K562 (cell line): ENCODE results near the gene SLX4IP. TPM values are rescaled to one million over a fixed set of nuclear protein-coding genes. Genes with fewer than 3 reads are reported as not detected.
A peak's percentile ranks its signal among the peaks of the same experiment; 100 is the strongest.

Experiments used
- ATAC-seq: fragments of 200-7000 bp; cut with Tn5 transposase; 3 replicates; pipeline ENCODE4 v1.9.1; 2020; ENCODE audit warnings: moderate library complexity
- BruUV-seq: library from RNA; stranded (reverse); fragments of 400-500 nt; replicated peaks from 2 replicates; lab custom pipeline; 2021; lab: Mats Ljungman, UMichigan
- CTCF ChIA-PET: fragments of 300-600 bp; formaldehyde crosslinking; extraction: SDS; loops from one replicate; lab custom pipeline; 2021; ENCODE audit warnings: low intra/inter-chr PET ratio; lab: Yijun Ruan, JAX
- POLR2A ChIA-PET: fragments of 300-600, 350-650 bp; sonication (Branson Sonifier 250); formaldehyde crosslinking; extraction: SDS; loops from one replicate; lab custom pipeline; 2021; ENCODE audit warnings: antibody characterized with exemption, inconsistent platforms; lab: Yijun Ruan, JAX
- DNase-seq, 4 experiments: peaks; one replicate each; pipeline versions ENCODE4 v3.0.0 to v3.0.0-alpha.2; 2011 to 2018; ENCODE audit warnings: low spot score in 3 of 4, mixed read lengths in 3 of 4; ENCODE audit errors: extremely low read depth in 1 of 4
- FAIRE-seq: peaks from 2 replicates; lab custom pipeline; 2011; peaks lifted over from hg19 to GRCh38; lab: Jason Lieb, UNC
- H2AFZ ChIP-seq: 2 replicates; pipeline ENCODE4 v1.6.0; 2011; ENCODE audit warnings: low read depth, low read length, control low read depth, inconsistent platforms
- H3K27ac ChIP-seq: fragments of 200-600 bp; 3 replicates; pipeline ENCODE4 v1.8.0; 2011; ENCODE audit warnings: low read depth, mild to moderate bottlenecking, control low read depth, inconsistent platforms, low read length, moderate library complexity, mixed read lengths; ENCODE audit errors: extremely low read depth
- H3K27me3 ChIP-seq, 2 experiments: fragments of 300-600 bp in 1 of 2; 2 replicates in 1 of 2; 3 replicates in 1 of 2; pipeline versions ENCODE4 v1.6.0 to v1.8.0; 2011; ENCODE audit warnings: inconsistent platforms in 2 of 2, low read length in 2 of 2, mild to moderate bottlenecking in 1 of 2, mixed read lengths in 1 of 2, moderate library complexity in 1 of 2; ENCODE audit not compliant: control insufficient read depth in 2 of 2, insufficient read depth in 2 of 2
- H3K36me3 ChIP-seq: fragments of 300-600 bp; 3 replicates; pipeline ENCODE4 v1.8.0; 2011; ENCODE audit warnings: mild to moderate bottlenecking, low read length, inconsistent platforms; ENCODE audit not compliant: control insufficient read depth, insufficient read depth
- H3K4me1 ChIP-seq, 2 experiments: fragments of 200-600 bp in 1 of 2; replicated peaks in 1 of 2; 2 replicates in 1 of 2; 3 replicates in 1 of 2; pipeline versions ENCODE4 v1.5.1 to v1.8.0; 2011; ENCODE audit warnings: inconsistent platforms in 2 of 2, low read length in 2 of 2, mild to moderate bottlenecking in 1 of 2, mixed read lengths in 1 of 2, moderate library complexity in 1 of 2; ENCODE audit not compliant: control insufficient read depth in 2 of 2, insufficient read depth in 2 of 2
- H3K4me2 ChIP-seq: 2 replicates; pipeline ENCODE4 v1.6.1; 2011; ENCODE audit warnings: low read length, control low read depth, inconsistent platforms, mixed read lengths; ENCODE audit not compliant: insufficient read depth
- H3K4me3 ChIP-seq: fragments of 200-600 bp; sonication (generic), shearing (Covaris generic); 2 replicates; pipeline ENCODE4 v1.5.1; 2016; ENCODE audit warnings: control low read depth, inconsistent platforms
- H3K79me2 ChIP-seq: fragments of 200-600 bp; 3 replicates; pipeline ENCODE4 v1.8.0; 2011; ENCODE audit warnings: low read length, inconsistent platforms; ENCODE audit not compliant: control insufficient read depth, insufficient read depth
- H3K9ac ChIP-seq, 2 experiments: 2 replicates each; pipeline versions ENCODE4 v1.6.0 to v1.6.1; 2011; ENCODE audit warnings: low read depth in 2 of 2, low read length in 2 of 2, control low read depth in 1 of 2, inconsistent platforms in 1 of 2, mild to moderate bottlenecking in 1 of 2, mixed read lengths in 1 of 2; ENCODE audit not compliant: insufficient read depth in 1 of 2
- H3K9me1 ChIP-seq: one replicate; pipeline ENCODE4 v1.6.0; 2011; ENCODE audit warnings: inconsistent platforms, mild to moderate bottlenecking, low read length, moderate library complexity; ENCODE audit not compliant: control insufficient read depth, insufficient read depth
- H3K9me3 ChIP-seq: replicated peaks from 2 replicates; pipeline ENCODE4 v1.5.1; 2011; ENCODE audit warnings: low read depth, low read length, inconsistent platforms; ENCODE audit not compliant: control insufficient read depth, insufficient read depth
- H4K20me1 ChIP-seq: replicated peaks from 2 replicates; pipeline ENCODE4 v1.6.1; 2011; ENCODE audit warnings: low read length, inconsistent platforms, mixed read lengths; ENCODE audit not compliant: control insufficient read depth, insufficient read depth
- E4F1 ChIP-seq: fragments of 250-450 bp; sonication (Bioruptor Pico); IDR thresholded peaks from 2 replicates; pipeline ENCODE4 v1.5.0; 2021; ENCODE audit warnings: mild to moderate bottlenecking, borderline replicate concordance
- NEUROD1 ChIP-seq: fragments of 150-350 bp; IDR thresholded peaks from 2 replicates; pipeline ENCODE4 v1.6.1; 2014; ENCODE audit warnings: borderline replicate concordance, low read length, low read depth; ENCODE audit not compliant: partially characterized antibody
- POLR3G ChIP-seq: IDR thresholded peaks from 2 replicates; pipeline ENCODE4 v1.6.1; 2011; ENCODE audit not compliant: insufficient read length, insufficient replicate concordance; ENCODE audit errors: extremely low read depth
- WGBS: fragments of 100-300 bp; shearing (Covaris generic); methylation state at CpG from one replicate; pipeline ENCODE4 v1.1.6; 2016; ENCODE audit warnings: low coverage, mixed read lengths; ENCODE audit not compliant: insufficient coverage; ENCODE audit errors: missing lambda C conversion rate; 5-methylcytosine and 5-hydroxymethylcytosine counted together
- in situ Hi-C: fragments of 300-500 bp; cut with MboI; formaldehyde crosslinking; loops from 4 replicates; pipeline ENCODE4 v1.15.0; 2018; ENCODE audit warnings: inconsistent platforms, mixed read lengths
- intact Hi-C: fragments of 100-400 bp; cut with micrococcal nuclease; formaldehyde crosslinking; loops from 2 replicates; pipeline ENCODE4 v1.14.2; 2022
- polyA plus RNA-seq, 8 experiments: library from polyadenylated mRNA; depleted of rRNA in 4 of 8; stranded (reverse) in 5 of 8; unstranded in 3 of 8; fragments of >200 nt; fragmentation: Nextera tagmentation in 2 of 8; fragmentation: Illumina TruSeq in 1 of 8; extraction: Ambion mirVana in 2 of 8; extraction: Trizol in 1 of 8; gene quantifications; 2 replicates each; pipeline versions ENCODE4 v1.2.1 to v1.2.3, GENCODE V29; 2011 to 2014; ENCODE audit warnings: inconsistent platforms in 1 of 8, missing spikeins in 1 of 8
- total RNA-seq, 7 experiments: library from RNA; depleted of rRNA in 6 of 7; stranded (reverse); fragments of >200 nt in 6 of 7; fragmentation: Illumina TruSeq in 2 of 7; extraction: Trizol in 2 of 7; gene quantifications; 2 replicates each; pipeline versions ENCODE4 v1.2.1 to v1.2.3, GENCODE V29; 2011 to 2021; ENCODE audit warnings: low replicate concordance in 1 of 7
- TF ChIP-seq, protein P1 (sequence below): IDR thresholded peaks from 2 replicates; pipeline ENCODE4 v1.6.1; 2016; ENCODE audit warnings: missing genetic modification characterization, missing compliant biosample characterization
- TF ChIP-seq, protein P2 (sequence below): fragments of 250-450 bp; sonication (Bioruptor Pico); IDR thresholded peaks from 2 replicates; pipeline ENCODE4 v1.4.0; 2020; ENCODE audit warnings: borderline replicate concordance

The SLX4IP gene
- total and polyA plus RNA-seq, 9 of the 15 experiments (the other 6 are each of a cell fraction or from before 2014, with no cell fraction given) = 1.5 to 5.9 (median 3.5) TPM

GRCh38 chr20:10449270-10449669 is 14.2 kb downstream of the SLX4IP start:
- CTCF ChIA-PET = no interaction called here
- Histone ChIP-seq H3K27ac (peak overlapping the region; percentile 46; the same call in 1 of the 3 replicates), H3K36me3 (no peaks in the 10 kb centered on the region), H3K9ac (no peak overlapping the region; a peak in 1 of 4 replicates), H3K4me3 (no peak overlapping the region), H3K9me3 (no peaks in the 10 kb centered on the region), H3K79me2 (peaks cover 23% of the 10 kb centered on the region), H3K4me1 (peaks cover 0 to 12% of the 10 kb centered on the region in 2 experiments; a peak in 3 of 5 replicates), H3K9me1 (no peaks in the 10 kb centered on the region), H2AFZ (no peak overlapping the region), H4K20me1 (no peaks in the 10 kb centered on the region), H3K4me2 (no peak overlapping the region), H3K27me3 (no peaks in the 10 kb centered on the region)
- in situ Hi-C loops = no loop called here
- no TSS peak for BruUV-seq
- no peak; the same call in 2 of the 3 replicates for ATAC-seq
- WGBS = 61% methylated on average over 2 of the region's 2 CpGs
- TF ChIP-seq E4F1 (CRISPR knock-in tag) (no peak), NEUROD1 (no peak), POLR3G (no peak)
- TF ChIP-seq, protein P1, sequence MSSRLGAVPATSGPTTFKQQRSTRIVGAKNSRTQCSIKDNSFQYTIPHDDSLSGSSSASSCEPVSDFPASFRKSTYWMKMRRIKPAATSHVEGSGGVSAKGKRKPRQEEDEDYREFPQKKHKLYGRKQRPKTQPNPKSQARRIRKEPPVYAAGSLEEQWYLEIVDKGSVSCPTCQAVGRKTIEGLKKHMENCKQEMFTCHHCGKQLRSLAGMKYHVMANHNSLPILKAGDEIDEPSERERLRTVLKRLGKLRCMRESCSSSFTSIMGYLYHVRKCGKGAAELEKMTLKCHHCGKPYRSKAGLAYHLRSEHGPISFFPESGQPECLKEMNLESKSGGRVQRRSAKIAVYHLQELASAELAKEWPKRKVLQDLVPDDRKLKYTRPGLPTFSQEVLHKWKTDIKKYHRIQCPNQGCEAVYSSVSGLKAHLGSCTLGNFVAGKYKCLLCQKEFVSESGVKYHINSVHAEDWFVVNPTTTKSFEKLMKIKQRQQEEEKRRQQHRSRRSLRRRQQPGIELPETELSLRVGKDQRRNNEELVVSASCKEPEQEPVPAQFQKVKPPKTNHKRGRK (tag) = no peak
- TF ChIP-seq, protein P2, sequence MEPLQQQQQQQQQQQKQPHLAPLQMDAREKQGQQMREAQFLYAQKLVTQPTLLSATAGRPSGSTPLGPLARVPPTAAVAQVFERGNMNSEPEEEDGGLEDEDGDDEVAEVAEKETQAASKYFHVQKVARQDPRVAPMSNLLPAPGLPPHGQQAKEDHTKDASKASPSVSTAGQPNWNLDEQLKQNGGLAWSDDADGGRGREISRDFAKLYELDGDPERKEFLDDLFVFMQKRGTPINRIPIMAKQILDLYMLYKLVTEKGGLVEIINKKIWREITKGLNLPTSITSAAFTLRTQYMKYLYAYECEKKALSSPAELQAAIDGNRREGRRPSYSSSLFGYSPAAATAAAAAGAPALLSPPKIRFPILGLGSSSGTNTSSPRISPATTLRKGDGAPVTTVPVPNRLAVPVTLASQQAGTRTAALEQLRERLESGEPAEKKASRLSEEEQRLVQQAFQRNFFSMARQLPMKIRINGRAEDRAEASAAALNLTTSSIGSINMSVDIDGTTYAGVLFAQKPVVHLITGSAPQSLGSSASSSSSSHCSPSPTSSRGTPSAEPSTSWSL (CRISPR knock-in tag) = no peak
- DNase-seq = no peak
- intact Hi-C loops = no loop called here
- POLR2A ChIA-PET = no interaction called here
- FAIRE-seq = no peak
